Activated naive CD4-positive, alpha-beta T cell treated with Interleukin-2 at 50 U/mL for 16 hours (primary cell): Measurements from ENCODE around the gene HIF3A.
"Not testable (repeated sequence)": the region's sequence is repeated elsewhere in the genome, so short reads cannot be mapped to it uniquely, and the experiment has no call there.

Experiments used
- DNase-seq: peaks from one replicate; pipeline ENCODE4 v3.0.0-alpha.2; 2020

Gene HIF3A

GRCh38 chr19:46295401-46296201 is 1.2 kb upstream of the HIF3A start:
- no peak for DNase-seq

GRCh38 chr19:46296202-46296480 is 701 bp upstream of the HIF3A start:
- no peak for DNase-seq

DNA sequence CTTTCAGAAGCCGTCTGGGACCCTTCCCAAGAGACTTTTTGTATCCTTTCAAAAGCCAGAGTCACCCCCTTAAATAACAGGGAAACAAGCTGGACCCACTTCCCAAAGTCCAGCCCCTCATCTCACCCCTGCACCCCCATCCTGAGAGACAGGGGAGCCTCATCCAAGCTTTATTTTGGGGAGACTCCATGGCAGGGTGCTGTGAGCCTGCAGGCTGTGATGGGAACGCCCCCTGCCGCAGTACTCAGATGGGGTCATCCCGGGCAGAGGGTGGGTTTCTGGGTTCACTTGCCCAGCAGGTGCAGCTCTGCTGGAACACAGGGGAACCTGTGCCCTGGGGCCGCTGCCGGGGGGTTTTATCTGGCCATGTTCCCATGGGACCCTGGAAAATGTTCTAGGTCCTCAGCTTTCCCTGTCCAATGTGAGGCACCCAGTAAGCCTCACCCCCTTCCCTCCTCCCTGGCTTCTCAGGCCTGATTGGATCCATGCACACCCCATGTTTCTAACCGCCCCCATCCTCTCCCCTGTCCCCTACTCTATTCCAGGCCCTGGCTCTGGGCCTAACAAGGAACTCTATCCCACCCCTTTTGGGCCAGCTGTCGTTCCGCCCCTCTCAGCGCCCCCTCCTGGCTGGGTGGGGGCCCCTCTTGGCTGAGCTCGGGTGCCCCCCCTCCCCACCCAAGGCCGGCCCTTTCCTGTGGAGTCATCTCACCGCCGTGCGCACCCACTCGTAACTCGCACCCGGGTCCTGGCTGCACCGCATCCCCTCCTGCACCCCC is 1.0 kb downstream of the HIF3A start:
- no peak for DNase-seq

DNA sequence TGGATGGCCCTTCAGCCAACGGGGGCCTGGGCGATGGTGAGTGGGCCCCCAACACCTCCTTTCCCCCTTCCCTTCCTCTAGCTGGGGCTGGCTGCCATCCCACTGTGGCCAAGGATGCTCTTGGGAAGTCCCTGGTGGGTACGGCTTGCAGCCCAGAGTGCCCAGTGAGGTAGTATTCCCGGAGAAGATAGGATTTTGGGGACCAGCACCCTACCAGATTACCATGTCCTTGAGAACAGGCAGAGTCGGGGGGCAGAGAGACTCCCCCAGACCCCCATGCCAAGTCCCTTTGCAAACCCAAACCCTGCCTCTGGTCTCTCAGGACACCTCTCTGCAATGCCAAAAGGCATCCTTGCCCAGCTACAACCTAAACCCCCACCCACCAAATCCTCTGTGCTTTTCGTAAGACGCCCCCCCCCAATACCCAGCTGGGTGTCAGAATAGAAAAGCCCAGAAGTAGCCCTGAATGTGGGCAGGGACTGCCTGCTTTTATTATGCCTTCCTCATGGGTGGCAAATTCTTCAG is 1.7 kb downstream of the HIF3A start:
- DNase-seq, result no peak

DNA sequence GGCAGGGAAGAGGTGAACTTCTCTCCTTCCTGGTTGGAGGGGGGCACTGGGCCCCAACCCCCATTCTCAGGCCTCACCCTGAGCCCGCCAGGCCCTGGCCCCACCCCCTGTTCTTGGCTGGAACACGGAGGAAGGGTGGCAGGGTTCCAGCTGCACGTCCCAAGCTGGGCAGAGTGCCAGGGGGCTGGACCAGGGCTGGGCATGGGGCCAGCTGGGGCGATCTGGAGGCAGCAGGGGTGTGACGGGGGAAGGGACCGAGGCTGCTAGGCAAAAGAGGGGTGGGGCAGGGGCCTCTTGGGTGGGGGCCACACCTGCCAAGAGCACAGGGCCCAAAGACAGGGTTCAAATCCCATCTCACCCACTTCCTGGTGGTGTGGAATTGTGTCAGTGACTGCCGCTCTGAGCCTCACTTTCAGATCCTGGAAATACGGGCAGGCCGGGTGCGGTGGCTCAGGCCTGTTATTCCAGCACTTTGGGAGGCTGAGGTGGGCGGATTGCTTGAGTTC is 2.2 kb downstream of the HIF3A start:
- no peak for DNase-seq

DNA sequence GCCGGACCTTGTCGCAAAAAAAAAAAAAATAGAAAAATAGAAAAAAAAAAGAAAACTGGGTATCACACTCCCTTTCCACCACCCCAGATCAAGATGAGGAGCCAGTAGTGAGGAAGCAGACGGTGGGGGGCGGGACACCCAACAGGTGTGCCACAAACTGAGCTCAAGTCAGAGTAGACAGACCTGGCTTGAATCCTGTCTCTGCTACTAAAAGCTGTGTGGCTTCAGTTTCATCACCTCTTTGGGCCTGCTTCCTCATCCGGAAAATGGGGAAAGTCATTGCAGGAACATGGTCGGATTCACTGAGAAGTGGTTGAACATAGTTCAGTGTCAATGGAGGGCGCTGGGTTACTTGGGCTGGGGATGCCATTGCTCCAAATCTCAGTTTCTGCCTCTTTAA is 2.9 kb downstream of the HIF3A start:
- no peak for DNase-seq

GRCh38 chr19:46303322-46303690 is 6.5 kb downstream of the HIF3A start:
- no peak for DNase-seq

- no peak for DNase-seq
Observed at GRCh38 chr19:46303691-46304397, 7.0 kb downstream of the HIF3A start.

DNA sequence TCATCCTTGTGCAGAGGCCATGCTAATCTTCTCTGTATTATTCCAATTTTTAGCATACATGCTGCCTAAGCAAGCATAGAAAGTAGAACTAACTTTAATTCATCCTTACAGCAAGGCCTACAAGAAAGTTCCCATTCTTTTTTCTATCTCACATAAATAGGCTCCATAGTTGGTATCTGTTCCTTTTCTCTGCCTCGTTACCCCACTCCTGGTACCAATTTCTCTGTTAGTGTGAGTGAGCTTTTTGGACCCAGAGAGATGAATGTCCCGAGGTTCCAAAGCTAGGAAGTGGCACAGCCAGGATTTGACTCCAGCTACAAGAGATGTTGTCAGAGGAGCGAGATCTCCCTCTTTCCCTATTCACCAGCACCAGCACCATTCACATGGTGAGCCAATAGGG is 9.7 kb downstream of the HIF3A start:
- no peak for DNase-seq

DNA sequence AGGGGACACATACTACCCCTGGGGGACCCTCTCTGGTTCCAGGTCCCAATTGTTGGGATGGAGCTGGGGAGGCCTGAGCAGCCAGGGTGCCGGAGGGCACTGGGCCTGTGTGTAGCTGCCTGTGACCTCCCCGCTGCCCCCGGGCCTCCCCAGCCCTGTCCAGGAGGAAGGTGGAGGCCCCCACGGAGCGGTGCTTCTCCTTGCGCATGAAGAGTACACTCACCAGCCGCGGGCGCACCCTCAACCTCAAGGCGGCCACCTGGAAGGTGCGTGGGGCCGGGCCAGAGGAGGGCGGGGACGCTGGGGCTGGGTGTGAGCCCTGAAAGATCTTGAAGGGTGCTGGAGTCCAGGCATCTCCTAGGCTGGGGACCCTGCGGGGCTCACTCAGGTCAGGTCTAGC is 11.7 kb downstream of the HIF3A start:
- no peak for DNase-seq

GRCh38 chr19:46309056-46309455 is 12.2 kb downstream of the HIF3A start:
- no peak for DNase-seq

DNA sequence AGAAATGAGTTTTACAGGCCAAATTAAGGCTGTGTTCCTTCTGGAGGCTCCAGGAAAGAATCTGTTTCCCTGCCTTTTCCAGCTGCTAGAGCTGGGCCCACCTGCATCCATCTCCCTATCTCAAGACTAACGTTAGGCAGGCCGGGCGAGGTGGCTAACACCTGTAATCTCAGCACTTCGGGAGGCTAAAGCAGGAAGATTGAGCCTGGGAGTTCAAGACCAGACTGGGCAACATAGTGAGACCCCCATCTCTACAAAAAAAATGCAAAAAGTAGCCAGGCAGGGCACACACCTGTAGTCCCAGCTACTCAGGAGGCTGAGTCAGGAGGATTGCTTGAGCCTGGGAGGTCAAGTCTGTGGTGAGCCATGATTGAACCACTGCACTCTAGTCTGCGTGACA is 14.6 kb downstream of the HIF3A start:
- DNase-seq, result no peak

GRCh38 chr19:46313540-46314469 is 17.0 kb downstream of the HIF3A start:
- DNase-seq, result not testable (repeated sequence)

DNA sequence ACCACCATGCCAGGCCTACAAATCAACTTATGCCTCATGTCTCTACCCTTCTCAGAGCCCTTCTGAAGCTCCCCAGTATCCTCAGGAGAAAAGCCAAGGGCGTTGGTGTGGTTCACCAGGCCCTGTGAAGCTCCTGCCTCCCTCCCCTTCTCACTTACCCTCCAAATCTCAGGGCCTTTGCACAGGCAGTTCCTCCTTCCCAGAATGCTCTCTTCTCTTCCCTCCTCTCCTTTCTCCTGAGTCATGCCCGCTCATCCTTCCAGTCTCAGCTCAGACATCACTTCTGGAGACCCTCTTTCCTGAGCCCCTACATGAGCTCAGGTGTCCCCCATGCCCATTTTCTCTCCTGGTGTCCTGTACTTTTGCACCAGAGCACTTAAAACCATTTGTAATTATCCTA is 20.5 kb downstream of the HIF3A start:
- no peak for DNase-seq

GRCh38 chr19:46319613-46320012 is 22.8 kb downstream of the HIF3A start:
- no peak for DNase-seq

- DNase-seq, result no peak
Observed at GRCh38 chr19:46320559-46320958, 23.7 kb downstream of the HIF3A start.

- DNase-seq, result no peak
Observed at GRCh38 chr19:46321653-46322052, 24.8 kb downstream of the HIF3A start.

GRCh38 chr19:46323227-46323626 is 26.4 kb downstream of the HIF3A start:
- DNase-seq, result not testable (repeated sequence)

- DNase-seq, result no peak
Observed at GRCh38 chr19:46324277-46324676, 27.4 kb downstream of the HIF3A start.

DNA sequence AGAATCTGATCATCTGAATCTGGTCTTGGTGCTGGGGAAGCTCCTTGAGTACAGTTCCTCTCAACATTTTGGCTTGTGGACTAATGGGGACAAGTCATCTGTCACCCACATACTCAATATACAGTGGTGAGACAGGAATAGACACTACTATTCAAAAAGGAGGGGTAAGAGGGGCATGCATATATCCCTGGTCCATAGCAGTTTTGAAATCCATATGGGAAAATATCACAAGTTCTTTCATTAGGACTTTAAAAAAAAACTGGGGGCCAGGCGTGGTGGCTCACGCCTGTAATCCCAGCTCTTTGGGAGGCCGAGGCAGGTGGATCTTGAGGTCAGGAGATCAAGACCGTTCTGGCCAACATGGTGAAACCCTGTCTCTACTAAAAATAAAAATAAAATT is 29.8 kb downstream of the HIF3A start:
- DNase-seq, result no peak

DNA sequence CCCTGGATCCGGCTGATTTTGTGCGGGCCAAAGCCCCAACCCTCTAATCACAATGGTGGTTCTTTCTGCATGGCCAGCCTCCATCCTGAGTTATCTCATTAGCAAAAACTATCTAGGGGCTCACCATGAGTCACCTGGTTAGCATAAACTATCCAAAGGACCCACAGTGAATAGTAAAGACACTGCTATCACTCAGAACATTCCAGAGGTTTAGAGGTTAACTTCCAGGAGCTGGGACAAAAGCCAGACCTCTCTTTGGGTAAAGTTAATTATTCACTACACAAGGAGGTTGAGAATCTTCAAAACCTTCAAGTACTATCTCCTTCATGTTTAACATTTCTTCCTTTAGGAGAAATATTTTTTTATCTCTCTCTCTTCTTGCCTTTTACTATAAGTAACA is 31.2 kb downstream of the HIF3A start:
- DNase-seq, result no peak

DNA sequence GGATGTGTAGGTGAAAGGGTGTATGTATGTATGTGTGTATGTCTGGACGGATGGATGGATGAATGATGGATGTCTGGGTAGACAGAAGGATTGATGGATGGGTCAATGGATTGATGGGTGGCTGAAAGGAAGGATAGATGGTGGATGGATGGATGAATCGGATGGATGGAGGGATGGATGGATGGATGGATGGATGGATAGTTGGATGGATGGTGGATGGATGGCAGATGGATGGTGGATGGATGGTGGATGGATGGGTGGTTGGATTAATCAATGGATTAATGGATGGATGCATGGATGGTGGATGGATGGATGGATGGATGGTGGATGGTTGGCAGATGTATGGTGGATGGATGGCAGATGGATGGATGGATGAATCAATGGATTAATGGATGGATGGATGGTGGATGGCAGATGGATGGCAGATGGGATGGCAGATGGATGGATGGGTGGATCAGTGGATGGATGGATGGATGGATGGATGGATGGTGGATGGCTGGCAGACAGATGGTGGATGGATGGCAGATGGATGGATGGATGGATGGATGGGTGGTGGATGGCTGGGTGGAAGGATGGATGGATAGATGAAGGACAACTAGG is 33.6 kb downstream of the HIF3A start:
- DNase-seq, result no peak
